ENCODE results near the gene FMNL2. TPM values are rescaled to one million over a fixed set of nuclear protein-coding genes. Genes with fewer than 3 reads are reported as not detected.

Gene FMNL2
- total RNA-seq, 1 experiment from 2014 or later: 33.6 TPM

- peaks cover 44% of the 10 kb centered on the region for H3K4me1 ChIP-seq (ENCODE audit: control insufficient read depth, insufficient read depth, low read length)
- intact Hi-C loops (cut with micrococcal nuclease; ENCODE audit: unreplicated experiment) (no loop called here), in situ Hi-C loops (cut with HindIII; ENCODE audit: low pct_unique_long_range_greater_than_20kb, low sequenced_read_pairs) (no loop called here)
- H3K36me3 ChIP-seq (ENCODE audit: control insufficient read depth, insufficient read depth, low read length): no peaks in the 10 kb centered on the region
- ChIA-PET CTCF (no interaction called here), POLR2A (no interaction called here)
- DNase-seq (ENCODE audit: low read depth, low spot score) (no peak), ATAC-seq (0 out of 2 replicates have a peak, but pooled peaks have one; percentile 23)
- TF ChIP-seq CTCF (IDR thresholded peaks at IDR 0.05): no peak
- TF ChIP-seq POLR2AphosphoS5 (IDR thresholded peaks at IDR 0.05; ENCODE audit: low read depth, low read length): no peak
- no peak for TF ChIP-seq TCF7L2 (IDR thresholded peaks at IDR 0.05; ENCODE audit: low read depth, low read length)
- TF ChIP-seq REST (IDR thresholded peaks at IDR 0.05; ENCODE audit: insufficient read depth in 1 of 2, low read depth in 2 of 2, low read length in 1 of 2): no peak
- no peak for TF ChIP-seq SIN3A (IDR thresholded peaks at IDR 0.05; ENCODE audit: borderline replicate concordance, insufficient read depth, low read depth, low read length)
- H3K9me3 ChIP-seq (ENCODE audit: control insufficient read depth, insufficient read depth, low read depth, low read length): no peaks in the 10 kb centered on the region
- no TSS peak for BruUV-seq (replicated peaks)
- no peak overlapping the region for H3K4me3 ChIP-seq (ENCODE audit: low read depth in 2 of 2, low read length in 2 of 2)
- peak overlapping the region; percentile 25; the same call in 1 of the 2 replicates for H3K27ac ChIP-seq (ENCODE audit: low read length)
- no peaks in the 10 kb centered on the region for H3K27me3 ChIP-seq (ENCODE audit: control insufficient read depth, insufficient read depth, low read length)
Observed at GRCh38 chr2:152399003-152399402, 64.0 kb downstream of the FMNL2 start.

GRCh38 chr2:152400607-152401214 lies 65.7 kb downstream of the FMNL2 start:
- BruUV-seq (replicated peaks): no TSS peak
- in situ Hi-C loops (cut with HindIII; ENCODE audit: low pct_unique_long_range_greater_than_20kb, low sequenced_read_pairs) (no loop called here), intact Hi-C loops (cut with micrococcal nuclease; ENCODE audit: unreplicated experiment) (no loop called here)
- ChIA-PET CTCF (no interaction called here), POLR2A (no interaction called here)
- no peak for DNase-seq (ENCODE audit: low read depth, low spot score)
- peaks cover 62% of the 10 kb centered on the region for H3K4me1 ChIP-seq (ENCODE audit: control insufficient read depth, insufficient read depth, low read length)
- no peaks in the 10 kb centered on the region for H3K9me3 ChIP-seq (ENCODE audit: control insufficient read depth, insufficient read depth, low read depth, low read length)
- H3K27ac ChIP-seq (ENCODE audit: low read length): peak overlapping the region; percentile 30; the same call in 1 of the 2 replicates
- H3K27me3 ChIP-seq (ENCODE audit: control insufficient read depth, insufficient read depth, low read length): no peaks in the 10 kb centered on the region
- no peaks in the 10 kb centered on the region for H3K36me3 ChIP-seq (ENCODE audit: control insufficient read depth, insufficient read depth, low read length)
- TF ChIP-seq REST (IDR thresholded peaks at IDR 0.05; ENCODE audit: insufficient read depth in 1 of 2, low read depth in 2 of 2, low read length in 1 of 2) (no peak), SIN3A (IDR thresholded peaks at IDR 0.05; ENCODE audit: borderline replicate concordance, insufficient read depth, low read depth, low read length) (no peak), CTCF (IDR thresholded peaks at IDR 0.05) (no peak; the same call in 1 of the 2 replicates), TCF7L2 (IDR thresholded peaks at IDR 0.05; ENCODE audit: low read depth, low read length) (no peak)
- no peak overlapping the region for H3K4me3 ChIP-seq (ENCODE audit: low read depth in 2 of 2, low read length in 2 of 2)
- no peak for ATAC-seq

Measured in Panc1 (cell line).